ENCODE measurements around the gene CASZ1.

Gene CASZ1

DNA sequence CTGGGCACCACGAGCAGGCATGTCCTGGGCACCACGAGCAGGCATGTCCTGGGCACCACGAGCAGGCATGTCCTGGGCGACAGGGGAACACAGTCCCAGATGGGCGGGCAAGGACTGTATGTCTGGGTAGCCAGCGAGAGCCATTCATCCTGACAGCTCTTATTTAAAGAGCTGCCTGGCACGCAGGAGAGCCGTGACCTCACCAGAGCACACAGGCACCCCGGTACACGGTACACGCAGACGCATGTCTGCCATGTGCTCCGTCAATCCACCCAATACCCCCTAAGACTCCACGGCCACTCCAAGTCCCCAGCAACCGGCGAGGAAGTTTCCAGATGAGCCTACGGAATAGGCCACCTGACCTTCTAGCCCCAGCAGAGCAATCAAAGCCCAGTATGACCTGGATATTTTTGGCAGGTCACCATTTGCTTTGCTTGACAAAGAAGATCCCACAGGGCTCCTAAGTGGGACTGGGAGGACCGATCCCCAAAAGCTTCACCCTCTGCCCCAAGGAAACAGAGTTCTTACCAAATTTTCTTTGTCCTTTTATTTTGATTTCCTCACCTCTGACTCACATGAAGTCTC, 51.7 kb downstream of the CASZ1 start:
- no peak for DNase-seq

DNA sequence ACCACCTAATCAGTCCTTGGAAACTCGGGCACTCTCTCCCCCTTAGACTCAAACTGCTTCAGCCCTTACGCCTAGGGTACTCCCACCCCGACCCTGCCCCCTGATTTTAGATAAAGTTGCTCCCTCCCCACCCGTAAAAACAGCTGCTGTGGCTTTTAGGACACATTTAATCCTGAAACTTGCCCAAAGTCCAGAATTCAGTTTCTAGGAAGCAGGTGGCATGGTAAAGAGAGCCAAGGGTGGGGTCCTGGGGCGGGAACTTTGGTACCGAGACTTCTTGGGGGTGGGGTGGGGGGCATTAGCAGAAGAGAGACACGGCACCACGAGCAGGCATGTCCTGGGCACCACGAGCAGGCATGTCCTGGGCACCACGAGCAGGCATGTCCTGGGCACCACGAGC, 52.4 kb downstream of the CASZ1 start:
- no peak for DNase-seq

- DNase-seq, result no peak
Observed at GRCh38 chr1:10741696-10742095, 54.8 kb downstream of the CASZ1 start.

DNA sequence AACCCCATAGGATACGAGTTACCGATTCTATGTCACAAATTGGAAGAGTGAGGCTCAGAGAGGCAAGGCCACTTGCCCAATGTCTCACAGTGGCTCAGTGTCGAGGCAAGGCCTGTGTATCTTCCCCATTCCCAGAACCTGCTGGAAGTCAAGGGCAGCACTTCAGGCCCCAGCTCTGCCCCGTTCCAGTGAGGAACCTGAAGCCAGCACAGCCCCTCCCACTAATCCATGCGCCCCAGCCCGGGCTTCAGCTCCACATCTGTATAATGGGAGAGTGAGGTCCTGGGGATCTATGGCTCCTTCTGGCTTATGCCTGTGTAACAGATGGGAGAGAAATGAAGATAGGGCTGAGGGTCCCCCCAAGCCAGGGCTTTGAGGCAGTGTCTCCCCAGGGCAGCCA, 56.3 kb downstream of the CASZ1 start:
- no peak for DNase-seq

GRCh38 chr1:10739589-10739988, 56.9 kb downstream of the CASZ1 start:
- DNase-seq, result no peak

DNA sequence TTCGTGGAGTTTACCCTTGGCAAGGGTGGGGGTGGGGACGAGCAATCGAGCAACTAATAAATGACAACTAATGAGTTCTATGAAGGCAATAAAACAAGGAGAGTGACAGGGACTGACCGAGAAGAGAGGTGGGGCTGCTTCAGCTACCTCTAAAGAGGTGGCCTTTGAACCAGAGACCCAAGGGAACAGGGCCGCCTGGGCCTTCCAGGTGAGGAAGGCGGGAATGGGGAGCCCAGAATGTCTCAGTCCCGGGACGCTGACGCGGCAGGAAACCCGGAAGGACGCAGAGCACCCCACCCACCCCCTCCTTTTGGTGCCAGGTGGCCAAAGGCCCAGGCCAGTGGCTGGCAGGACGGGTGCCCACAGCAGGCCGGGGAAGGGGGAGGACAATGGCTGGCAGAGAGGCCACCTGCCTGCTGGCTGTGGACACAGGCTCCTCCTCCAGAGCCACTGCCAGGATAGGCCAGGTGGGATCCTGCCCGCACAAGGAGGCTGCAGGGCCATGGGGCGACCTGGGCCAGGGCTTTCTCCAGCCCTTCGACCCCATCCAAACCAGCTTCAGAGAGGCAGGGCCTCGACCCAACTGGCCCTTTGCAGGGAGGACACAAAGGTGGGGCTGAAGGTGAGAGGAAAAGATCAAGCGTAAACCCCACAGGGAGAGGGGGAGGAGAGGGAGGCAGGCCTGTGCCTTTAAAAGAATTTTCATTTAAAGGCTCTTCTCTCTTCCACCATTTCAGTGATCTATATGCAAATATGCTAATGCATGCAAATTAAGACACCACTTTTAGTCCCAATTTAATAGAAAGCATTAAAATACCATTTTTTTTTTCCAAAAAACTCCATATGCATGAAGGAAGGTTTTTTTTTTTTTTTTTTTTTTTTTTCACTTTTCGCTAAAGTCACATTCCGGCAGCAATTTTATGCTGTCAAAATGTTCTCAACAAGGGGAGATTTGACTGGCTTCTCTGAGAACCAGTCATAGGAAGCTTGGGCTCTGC, 58.1 kb downstream of the CASZ1 start:
- no peak for DNase-seq

DNA sequence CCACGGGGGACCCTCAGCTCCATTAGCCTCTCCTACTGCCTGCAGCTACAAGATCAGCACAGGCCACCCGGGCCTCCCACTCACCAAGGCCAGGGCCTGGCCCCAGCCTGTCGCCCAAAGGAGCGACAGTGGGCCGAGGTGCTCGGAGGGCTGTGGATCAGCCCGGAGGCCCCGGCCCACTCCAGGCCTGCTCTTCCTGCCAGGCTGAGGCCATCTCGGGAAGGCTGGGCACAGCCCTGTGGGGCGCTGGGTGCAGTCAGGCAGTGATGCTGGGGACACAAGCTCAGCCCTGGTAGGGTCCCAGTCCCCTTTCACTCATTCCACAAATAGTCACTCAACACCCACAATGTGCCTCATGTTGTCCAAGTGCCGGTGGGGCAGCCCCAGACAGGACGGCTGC, 58.8 kb downstream of the CASZ1 start:
- DNase-seq, result no peak

GRCh38 chr1:10736634-10737586, 59.5 kb downstream of the CASZ1 start:
- no peak for DNase-seq

DNA sequence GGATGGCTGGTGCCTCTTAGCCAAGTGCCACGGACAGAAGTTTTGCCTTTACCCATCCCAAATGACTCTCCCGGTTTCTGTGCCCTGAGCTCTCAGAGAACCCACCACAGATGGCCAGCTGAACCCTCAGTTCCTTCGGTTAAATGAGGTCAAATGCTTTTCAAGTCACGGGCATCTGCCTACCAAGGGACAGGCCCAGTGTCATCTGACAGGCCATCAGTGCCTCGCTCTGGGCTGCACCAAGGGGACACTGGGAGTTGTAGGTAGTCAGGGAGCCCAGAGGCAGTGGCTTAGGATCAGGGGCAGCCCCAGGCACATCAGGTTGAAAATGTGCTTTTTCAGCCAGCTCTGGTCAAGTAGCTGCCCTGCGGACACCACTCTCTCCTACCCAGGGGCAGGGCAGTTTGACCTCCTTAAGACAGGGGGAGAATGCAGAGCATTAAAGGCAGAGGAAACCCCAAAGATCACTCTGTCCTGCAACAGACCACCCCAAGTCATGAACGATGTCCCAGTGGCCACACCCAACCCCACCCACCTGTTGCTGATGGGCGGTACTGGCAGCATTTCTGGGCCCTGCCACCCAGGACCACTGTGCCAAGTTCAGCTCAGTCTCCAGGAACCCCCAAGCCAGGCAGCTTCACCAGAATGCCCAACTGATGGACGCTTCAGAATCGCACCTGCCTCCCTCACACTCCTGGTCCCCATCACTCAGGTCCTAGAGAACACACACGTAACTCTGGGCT, 60.7 kb downstream of the CASZ1 start:
- no peak for DNase-seq

GRCh38 chr1:10734962-10735544, 61.4 kb downstream of the CASZ1 start:
- DNase-seq, result no peak

DNA sequence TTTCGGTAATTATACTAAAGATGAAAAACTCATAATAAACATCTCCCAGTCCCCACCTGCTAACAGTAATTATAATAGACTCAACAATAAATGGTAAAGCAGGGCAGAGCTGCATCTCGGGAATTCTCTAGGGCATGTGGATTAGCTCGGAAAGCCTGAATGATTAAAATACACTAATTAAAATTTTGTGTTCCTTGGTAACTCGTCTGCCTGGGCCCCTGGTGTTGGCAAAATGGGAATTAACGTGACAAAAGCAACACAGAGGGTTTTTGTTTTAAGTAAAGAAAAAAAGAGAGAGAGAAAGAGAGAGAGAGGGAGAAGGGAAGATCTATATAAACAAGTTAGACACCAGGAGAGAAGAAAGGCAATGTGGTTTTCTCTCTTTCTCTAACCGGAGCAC, 62.1 kb downstream of the CASZ1 start:
- no peak for DNase-seq

- DNase-seq, result peak; percentile 6
Observed at GRCh38 chr1:10733474-10734366, 62.7 kb downstream of the CASZ1 start.

- DNase-seq, result peak; percentile 21
Observed at GRCh38 chr1:10730985-10731384, 65.5 kb downstream of the CASZ1 start.

GRCh38 chr1:10728595-10729410, 67.6 kb downstream of the CASZ1 start:
- no peak for DNase-seq

- DNase-seq, result no peak
Observed at GRCh38 chr1:10727751-10728232, 68.7 kb downstream of the CASZ1 start.

DNA sequence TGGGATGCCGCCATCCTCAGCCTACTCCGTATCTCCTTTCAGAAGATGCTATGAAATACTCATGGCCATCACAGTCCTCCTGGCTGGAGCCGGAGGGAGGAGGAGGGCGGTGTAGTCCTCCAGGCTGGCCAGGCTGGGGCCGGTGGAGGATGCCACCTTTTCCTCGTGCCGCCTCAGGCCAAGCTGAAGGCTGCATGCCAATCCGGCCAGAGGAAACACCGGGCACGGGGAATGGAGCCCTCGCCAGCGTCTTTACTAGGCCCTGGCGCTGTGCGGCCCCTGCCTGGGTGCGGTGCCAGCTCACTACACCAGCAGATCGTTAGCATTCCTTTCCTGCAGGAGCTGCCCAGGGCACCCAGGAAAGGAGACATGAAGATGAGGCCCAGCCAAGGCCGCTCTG, 70.1 kb downstream of the CASZ1 start:
- DNase-seq, result no peak

DNA sequence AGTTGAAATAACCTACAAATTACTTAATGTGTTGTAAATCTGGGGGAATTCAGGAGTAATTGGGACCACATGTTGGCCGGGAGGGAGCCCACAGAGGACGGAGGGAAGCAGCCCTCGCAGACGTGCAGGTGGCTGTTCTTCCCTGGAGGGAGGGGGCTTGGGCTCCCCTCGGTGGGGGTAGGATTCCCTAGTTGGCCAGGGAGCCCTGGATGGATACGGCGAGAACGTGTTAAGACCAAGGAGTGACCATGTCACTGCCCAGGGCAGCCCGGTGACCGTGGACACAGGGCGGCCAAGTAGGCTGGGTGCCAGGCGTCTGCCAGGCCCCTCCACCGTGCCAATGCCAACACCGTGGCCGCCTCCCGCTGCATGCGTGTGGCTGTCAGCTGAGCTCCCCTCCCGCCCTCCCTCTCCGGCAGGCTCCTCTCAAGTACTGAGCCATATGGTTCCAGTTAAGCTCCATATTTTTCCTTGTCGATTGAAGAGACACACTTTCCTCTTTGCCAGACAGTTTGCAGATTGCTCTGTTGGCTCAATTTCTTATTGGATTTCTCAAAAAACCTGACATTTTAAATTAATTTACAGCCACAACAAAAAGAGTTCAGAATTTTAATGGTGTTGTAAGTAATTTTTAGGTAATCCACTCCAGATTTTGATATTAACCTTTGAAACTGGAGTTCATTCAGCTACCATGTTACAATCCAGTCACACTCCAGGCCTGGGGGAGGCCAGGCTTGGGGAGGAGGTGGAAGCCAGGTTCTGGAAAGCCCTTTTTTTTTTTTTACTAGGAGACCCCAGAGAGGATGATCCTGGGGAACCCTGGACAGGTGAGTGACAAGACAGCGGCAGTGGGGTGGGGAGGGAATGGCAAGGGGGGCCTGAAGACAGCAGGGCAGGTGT, 71.2 kb downstream of the CASZ1 start:
- no peak for DNase-seq

DNA sequence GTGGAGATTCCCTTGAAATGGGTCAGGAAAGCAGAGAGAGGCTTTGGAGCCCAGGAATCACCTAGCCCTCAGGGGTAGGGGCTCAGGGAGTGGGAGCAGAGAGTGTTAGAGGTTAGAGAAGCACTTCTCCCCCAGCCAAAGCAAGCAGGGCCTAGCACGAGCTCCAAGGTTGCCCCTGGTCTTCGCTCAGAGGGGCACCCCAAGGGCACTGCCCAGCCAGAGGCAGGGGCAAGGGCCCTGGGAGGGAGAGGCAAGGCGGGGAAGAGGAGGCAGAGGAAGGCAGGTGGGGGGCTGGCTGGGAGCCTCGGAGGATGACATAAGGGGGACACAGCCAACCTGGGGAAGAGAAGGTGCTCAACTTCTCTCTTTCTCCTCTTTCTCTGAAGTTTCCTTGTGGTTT, 71.9 kb downstream of the CASZ1 start:
- no peak for DNase-seq

- DNase-seq, result no peak
Observed at GRCh38 chr1:10724052-10724494, 72.4 kb downstream of the CASZ1 start.

All from activated CD4-positive, alpha-beta T cell treated with anti-CD3 and anti-CD28 coated beads, Interleukin-2, Interleukin-6, amounts not matched to agents 100 ng/mL and 50 ng/mL, durations not matched to agents 16 hours and 8 hours (primary cell).